ENCODE measurements around the gene NDUFA7. TPM values are rescaled to one million over a fixed set of nuclear protein-coding genes. Genes with fewer than 3 reads are reported as not detected.
"Not testable (repeated sequence)": the region's sequence is repeated elsewhere in the genome, so short reads cannot be mapped to it uniquely, and the experiment has no call there.

NDUFA7 gene
- total RNA-seq, 1 donor from 2014 or later, result 40.3 TPM

GRCh38 chr19:8302734-8303133, 18.4 kb downstream of the NDUFA7 start:
- Mint-ChIP-seq H3K27me3 (ENCODE audit: low read depth) (no peaks in the 10 kb centered on the region), H3K27ac (no peak overlapping the region), H3K4me3 (no peak overlapping the region), H3K4me1 (peaks cover 8% of the 10 kb centered on the region), H3K9me3 (no peaks in the 10 kb centered on the region), H3K36me3 (peaks cover 3% of the 10 kb centered on the region)
- TF ChIP-seq CTCF (IDR thresholded peaks at IDR 0.05; ENCODE audit: unreplicated experiment), result no peak
- peak in 1 of 2 experiments; percentile 28 for DNase-seq (ENCODE audit: low spot score in 2 of 2, unreplicated experiment in 2 of 2)

- Mint-ChIP-seq H3K4me3 (no peak overlapping the region), H3K36me3 (peaks cover 3% of the 10 kb centered on the region), H3K27ac (no peak overlapping the region), H3K9me3 (no peaks in the 10 kb centered on the region), H3K27me3 (ENCODE audit: low read depth) (no peaks in the 10 kb centered on the region), H3K4me1 (peaks cover 4% of the 10 kb centered on the region)
- TF ChIP-seq CTCF (IDR thresholded peaks at IDR 0.05; ENCODE audit: unreplicated experiment), result no peak
- no peak for DNase-seq (ENCODE audit: low spot score in 2 of 2, unreplicated experiment in 2 of 2)
Measured at GRCh38 chr19:8302357-8302691, 18.9 kb downstream of the NDUFA7 start.

GRCh38 chr19:8291337-8291736, 29.8 kb downstream of the NDUFA7 start:
- not testable (repeated sequence) for H3K4me1 Mint-ChIP-seq; H3K36me3 Mint-ChIP-seq; H3K4me3 Mint-ChIP-seq; H3K9me3 Mint-ChIP-seq; H3K27ac Mint-ChIP-seq; H3K27me3 Mint-ChIP-seq (ENCODE audit: low read depth); DNase-seq (ENCODE audit: low spot score in 2 of 2, unreplicated experiment in 2 of 2)

GRCh38 chr19:8276508-8276907, 44.7 kb downstream of the NDUFA7 start:
- H3K4me3 Mint-ChIP-seq; H3K27ac Mint-ChIP-seq; DNase-seq (ENCODE audit: low spot score in 2 of 2, unreplicated experiment in 2 of 2); H3K36me3 Mint-ChIP-seq; H3K4me1 Mint-ChIP-seq; H3K9me3 Mint-ChIP-seq; H3K27me3 Mint-ChIP-seq (ENCODE audit: low read depth): not testable (repeated sequence)

- Mint-ChIP-seq H3K36me3 (peaks cover 2% of the 10 kb centered on the region), H3K27me3 (ENCODE audit: low read depth) (peaks cover 3% of the 10 kb centered on the region), H3K4me1 (peaks cover 9% of the 10 kb centered on the region), H3K4me3 (no peak overlapping the region), H3K9me3 (peaks cover 9% of the 10 kb centered on the region), H3K27ac (no peak overlapping the region)
- TF ChIP-seq CTCF (IDR thresholded peaks at IDR 0.05; ENCODE audit: unreplicated experiment), result no peak
- peak in 1 of 2 experiments; percentile 19 for DNase-seq (ENCODE audit: low spot score in 2 of 2, unreplicated experiment in 2 of 2)
Measured at GRCh38 chr19:8269724-8270123, 51.5 kb downstream of the NDUFA7 start.

GRCh38 chr19:8265872-8266271, 55.3 kb downstream of the NDUFA7 start:
- H3K27me3 Mint-ChIP-seq (ENCODE audit: low read depth), result peaks cover 3% of the 10 kb centered on the region
- peaks cover 4% of the 10 kb centered on the region for H3K36me3 Mint-ChIP-seq
- H3K4me3 Mint-ChIP-seq, result no peak overlapping the region
- TF ChIP-seq CTCF (IDR thresholded peaks at IDR 0.05; ENCODE audit: unreplicated experiment), result no peak
- peaks cover 9% of the 10 kb centered on the region for H3K9me3 Mint-ChIP-seq
- DNase-seq (ENCODE audit: low spot score in 2 of 2, unreplicated experiment in 2 of 2), result peak in 1 of 2 experiments; percentile 14
- no peak overlapping the region for H3K27ac Mint-ChIP-seq
- peaks cover 9% of the 10 kb centered on the region for H3K4me1 Mint-ChIP-seq

- H3K9me3 Mint-ChIP-seq; H3K27ac Mint-ChIP-seq; H3K4me1 Mint-ChIP-seq; H3K4me3 Mint-ChIP-seq; H3K36me3 Mint-ChIP-seq; DNase-seq (ENCODE audit: low spot score in 2 of 2, unreplicated experiment in 2 of 2); H3K27me3 Mint-ChIP-seq (ENCODE audit: low read depth): not testable (repeated sequence)
Measured at GRCh38 chr19:8264248-8264647, 56.9 kb downstream of the NDUFA7 start.

Measured in mesothelial cell of epicardium (in vitro differentiated cells).